ENCODE results near the gene DTX4. TPM values are rescaled to one million over a fixed set of nuclear protein-coding genes. Genes with fewer than 3 reads are reported as not detected.

Gene DTX4
- total RNA-seq, 4 donors from 2014 or later, result 3.1 to 8.8 (median 4.5) TPM

DNA sequence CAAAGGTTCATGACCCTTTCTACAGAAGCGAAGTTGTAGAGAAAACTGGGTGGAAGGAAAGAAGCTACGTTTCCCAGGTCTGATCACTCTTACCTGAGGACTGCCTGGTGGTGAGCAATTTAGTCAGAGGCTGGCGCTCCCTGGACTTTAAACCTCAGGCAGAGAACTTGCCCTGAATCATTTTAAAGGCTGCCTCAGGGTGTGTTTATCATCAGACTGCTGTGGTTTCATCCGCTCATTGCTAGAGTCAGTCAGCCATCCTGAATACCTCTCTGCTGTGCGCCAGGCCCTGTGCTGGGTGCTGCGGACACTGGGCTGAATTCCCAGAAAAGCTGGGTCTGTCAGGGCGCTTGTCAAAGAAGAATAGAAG is 2.7 kb downstream of the DTX4 start:
- peaks cover 9 to 38% (median 25%) of the 10 kb centered on the region in 4 donors for H3K4me1 ChIP-seq
- no peaks in the 10 kb centered on the region for H3K9me3 ChIP-seq
- intact Hi-C loops (cut with DNase I), result loop anchor here (10.0 kb wide), 1 partner anchor 260 kb away; the partner anchor contains the start of gene OR5A1
- no peaks in the 10 kb centered on the region for H3K36me3 ChIP-seq
- peaks cover 0 to 10% (median 5%) of the 10 kb centered on the region in 4 donors for H3K27me3 ChIP-seq
- peak overlapping the region in 3 of 4 donors; percentile 2 to 74 (median 12) for H3K27ac ChIP-seq (replicated peaks in 1 of 4)
- DNase-seq (ENCODE audit: extremely low spot score), result no peak
- no peak overlapping the region for H3K4me3 ChIP-seq
- TF ChIP-seq POLR2AphosphoS5 (IDR thresholded peaks at IDR 0.05) (no peak), POLR2A (IDR thresholded peaks at IDR 0.05; ENCODE audit: low read depth) (no peak), EP300 (IDR thresholded peaks at IDR 0.05) (no peak), CTCF (IDR thresholded peaks at IDR 0.05) (no peak)
- 90% methylated on average over 7 of the region's 7 CpGs for whole genome bisulfite sequencing

DNA sequence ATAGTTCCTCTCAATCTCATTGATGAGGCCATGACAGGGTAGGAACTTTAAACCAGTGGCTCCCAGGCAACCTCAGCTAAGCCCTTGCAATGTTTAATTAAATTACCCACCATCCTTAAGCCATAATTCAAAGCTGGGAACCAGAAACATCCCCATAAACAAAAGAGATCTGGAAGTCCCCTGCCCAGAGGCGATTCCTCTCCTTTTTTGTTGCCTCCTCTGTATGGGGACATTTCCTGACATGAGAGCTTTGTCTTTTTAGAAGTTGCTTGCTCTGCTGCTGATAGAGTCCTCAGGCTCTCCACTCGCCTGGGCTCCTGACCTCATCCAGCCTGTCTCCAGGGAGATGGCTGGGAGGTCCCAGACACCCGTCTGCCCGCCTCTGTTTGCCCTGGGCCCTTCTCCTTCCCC is 3.2 kb downstream of the DTX4 start:
- H3K36me3 ChIP-seq, result no peaks in the 10 kb centered on the region
- DNase-seq (ENCODE audit: extremely low spot score), result peak; percentile 79
- H3K4me3 ChIP-seq, result no peak overlapping the region
- H3K27me3 ChIP-seq, result peaks cover 0 to 10% (median 5%) of the 10 kb centered on the region in 4 donors
- H3K4me1 ChIP-seq, result peaks cover 9 to 38% (median 25%) of the 10 kb centered on the region in 4 donors
- TF ChIP-seq EP300 (IDR thresholded peaks at IDR 0.05), result no peak
- TF ChIP-seq CTCF (IDR thresholded peaks at IDR 0.05), result no peak
- TF ChIP-seq POLR2A (IDR thresholded peaks at IDR 0.05; ENCODE audit: low read depth), result no peak
- no peak for TF ChIP-seq POLR2AphosphoS5 (IDR thresholded peaks at IDR 0.05)
- H3K27ac ChIP-seq (replicated peaks in 1 of 4), result peak overlapping the region in 1 of 4 donors; percentile 40
- intact Hi-C loops (cut with DNase I), result loop anchor here (10.0 kb wide), 1 partner anchor 260 kb away; the partner anchor contains the start of gene OR5A1
- H3K9me3 ChIP-seq, result no peaks in the 10 kb centered on the region
- 74% methylated on average over 4 of the region's 4 CpGs for WGBS

GRCh38 chr11:59176330-59176729 is 4.4 kb downstream of the DTX4 start:
- TF ChIP-seq CTCF (IDR thresholded peaks at IDR 0.05), result no peak
- no peak for TF ChIP-seq EP300 (IDR thresholded peaks at IDR 0.05)
- TF ChIP-seq POLR2A (IDR thresholded peaks at IDR 0.05; ENCODE audit: low read depth), result no peak
- no peak for TF ChIP-seq POLR2AphosphoS5 (IDR thresholded peaks at IDR 0.05)
- Histone ChIP-seq H3K27ac (replicated peaks in 1 of 4) (no peak overlapping the region), H3K4me3 (no peak overlapping the region), H3K27me3 (peaks cover 0 to 10% (median 5%) of the 10 kb centered on the region in 4 donors), H3K4me1 (peaks cover 9 to 35% (median 25%) of the 10 kb centered on the region in 4 donors), H3K9me3 (no peaks in the 10 kb centered on the region), H3K36me3 (no peaks in the 10 kb centered on the region)
- 88% methylated on average over 7 of the region's 7 CpGs for WGBS
- intact Hi-C loops (cut with DNase I), result loop anchor here (10.0 kb wide), 1 partner anchor 258 kb away; the partner anchor contains the start of gene OR5A1
- peak; percentile 70 for DNase-seq (ENCODE audit: extremely low spot score)

DNA sequence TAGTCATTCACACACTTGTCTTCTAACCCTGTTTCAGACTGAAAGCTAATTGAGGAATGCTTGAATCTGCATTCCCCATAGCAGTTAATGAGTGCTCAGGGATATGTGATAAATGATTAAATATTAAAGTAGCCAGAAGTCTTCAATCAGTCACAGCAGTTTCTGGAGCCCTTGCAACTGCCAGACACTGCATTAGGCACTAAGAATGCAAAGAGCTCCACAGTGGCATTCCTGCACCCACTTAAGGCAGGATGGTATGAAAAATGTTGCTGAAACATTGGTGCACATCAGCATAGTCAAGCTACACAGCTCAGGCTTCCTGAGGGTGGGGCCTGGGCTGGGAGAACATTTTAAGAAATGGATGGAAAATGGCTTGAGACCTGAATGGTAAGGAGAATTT is 6.5 kb downstream of the DTX4 start:
- no peaks in the 10 kb centered on the region for H3K9me3 ChIP-seq
- TF ChIP-seq POLR2A (IDR thresholded peaks at IDR 0.05; ENCODE audit: low read depth) (no peak), CTCF (IDR thresholded peaks at IDR 0.05) (no peak), EP300 (IDR thresholded peaks at IDR 0.05) (no peak)
- H3K4me3 ChIP-seq, result no peak overlapping the region
- peaks cover 3 to 11% (median 8%) of the 10 kb centered on the region in 4 donors for H3K36me3 ChIP-seq
- peaks cover under 1 to 21% (median 13%) of the 10 kb centered on the region in 4 donors for H3K4me1 ChIP-seq
- H3K27me3 ChIP-seq, result peaks cover 0 to under 1% (median 0%) of the 10 kb centered on the region in 4 donors
- peak; percentile 60 for DNase-seq (ENCODE audit: extremely low spot score)
- intact Hi-C loops (cut with DNase I), result loop anchor here (10.0 kb wide), 1 partner anchor 256 kb away; the partner anchor contains the start of gene OR5A1
- H3K27ac ChIP-seq (replicated peaks in 1 of 4), result no peak overlapping the region

DNA sequence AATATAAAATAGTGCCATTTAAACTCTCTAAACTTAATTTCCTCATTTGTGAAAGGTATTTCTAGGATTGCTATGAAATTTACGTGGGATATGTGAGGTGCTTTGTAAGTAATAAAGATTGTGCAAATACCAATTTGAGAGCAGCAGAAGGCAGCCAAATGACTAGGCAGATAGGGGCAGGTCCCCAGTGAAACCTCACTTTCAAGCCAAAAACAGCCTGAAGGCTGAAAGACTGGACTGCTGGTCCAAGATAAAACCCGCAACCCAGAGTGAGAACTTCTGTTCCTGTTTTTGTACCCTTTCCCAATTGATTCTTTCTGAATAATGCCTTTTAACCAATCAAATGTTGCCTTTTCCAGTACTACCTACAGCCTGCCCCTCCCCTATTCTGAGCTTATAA is 7.2 kb downstream of the DTX4 start:
- peaks cover 3 to 14% (median 8%) of the 10 kb centered on the region in 4 donors for H3K36me3 ChIP-seq
- no peak overlapping the region for H3K27ac ChIP-seq (replicated peaks in 1 of 4)
- no peak overlapping the region for H3K4me3 ChIP-seq
- no peaks in the 10 kb centered on the region for H3K27me3 ChIP-seq
- no peak for DNase-seq (ENCODE audit: extremely low spot score)
- no peaks in the 10 kb centered on the region for H3K9me3 ChIP-seq
- TF ChIP-seq POLR2A (IDR thresholded peaks at IDR 0.05; ENCODE audit: low read depth) (no peak), POLR2AphosphoS5 (IDR thresholded peaks at IDR 0.05) (no peak), EP300 (IDR thresholded peaks at IDR 0.05) (no peak), CTCF (IDR thresholded peaks at IDR 0.05) (no peak)
- peaks cover 0 to 16% (median 9%) of the 10 kb centered on the region in 4 donors for H3K4me1 ChIP-seq
- intact Hi-C loops (cut with DNase I), result loop anchor here (10.0 kb wide), 1 partner anchor 256 kb away; the partner anchor contains the start of gene OR5A1
- WGBS, result 77% methylated on average over 2 of the region's 2 CpGs

All from esophagus muscularis mucosa (tissue), 4 donors.